K562 (cell line): ENCODE measurements around the gene BAIAP2.

Experiments used
- CBX5 ChIP-seq: IDR thresholded peaks from 2 replicates; pipeline ENCODE4 v1.6.1; 2014; ENCODE audit warnings: low read depth, borderline replicate concordance
- CEBPB ChIP-seq: fragments of 450-650 bp; IDR thresholded peaks from 2 replicates; pipeline ENCODE4 v1.6.1; 2016; ENCODE audit warnings: missing genetic modification characterization, missing compliant biosample characterization
- EP300 ChIP-seq: IDR thresholded peaks from 2 replicates; pipeline ENCODE4 v1.6.1; 2012; ENCODE audit warnings: low read length, improper control_type of control experiment
- POLR2AphosphoS5 ChIP-seq: IDR thresholded peaks from 2 replicates; pipeline ENCODE4 v1.6.1; 2011; ENCODE audit warnings: mild to moderate bottlenecking, low read depth, low read length, moderate library complexity; ENCODE audit not compliant: control insufficient read depth, insufficient read depth

- no peak for TF ChIP-seq CBX5
- no peak for TF ChIP-seq CEBPB (tag)
- no peak for TF ChIP-seq EP300
- TF ChIP-seq POLR2AphosphoS5: no peak
Observed at GRCh38 chr17:81080019-81080418, 45.1 kb downstream of the BAIAP2 start.
